Activated naive CD4-positive, alpha-beta T cell treated with anti-CD3 and anti-CD28 coated beads, Interleukin-2, amount 50 U/mL, for 16 hours (primary cell): Measurements from ENCODE around the gene L3MBTL4.

ENCODE experiments used
- DNase-seq: peaks from one replicate; pipeline ENCODE4 v3.0.0-alpha.2; 2020

L3MBTL4 gene

GRCh38 chr18:5977022-5977421 is 437.7 kb downstream of the L3MBTL4 start:
- DNase-seq = no peak

GRCh38 chr18:5975111-5976002 is 439.4 kb downstream of the L3MBTL4 start:
- no peak for DNase-seq

GRCh38 chr18:5974696-5975095 is 440.0 kb downstream of the L3MBTL4 start:
- no peak for DNase-seq

DNA sequence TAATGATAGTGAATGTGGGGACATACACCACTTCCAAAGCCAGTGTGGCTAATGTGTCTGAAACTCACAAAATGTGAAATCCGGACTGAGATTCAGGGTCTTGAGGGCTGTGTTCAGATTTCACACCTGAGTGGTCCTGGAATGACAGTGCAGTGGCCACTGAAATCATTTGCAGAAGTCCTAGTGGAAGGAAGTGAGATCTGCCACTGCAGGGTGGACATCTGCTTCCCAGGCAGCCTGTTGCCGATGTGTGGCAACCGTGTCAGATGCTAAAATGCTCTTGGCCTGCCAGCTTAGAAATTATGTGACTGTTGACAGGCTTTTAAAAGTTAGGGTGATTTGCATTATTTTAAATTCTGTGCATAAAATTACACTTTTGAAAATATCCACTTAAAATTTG is 441.6 kb downstream of the L3MBTL4 start:
- no peak for DNase-seq

- DNase-seq = no peak
Observed at GRCh38 chr18:5972298-5972697, 442.4 kb downstream of the L3MBTL4 start.

GRCh38 chr18:5969989-5970403 is 444.7 kb downstream of the L3MBTL4 start:
- no peak for DNase-seq

DNA sequence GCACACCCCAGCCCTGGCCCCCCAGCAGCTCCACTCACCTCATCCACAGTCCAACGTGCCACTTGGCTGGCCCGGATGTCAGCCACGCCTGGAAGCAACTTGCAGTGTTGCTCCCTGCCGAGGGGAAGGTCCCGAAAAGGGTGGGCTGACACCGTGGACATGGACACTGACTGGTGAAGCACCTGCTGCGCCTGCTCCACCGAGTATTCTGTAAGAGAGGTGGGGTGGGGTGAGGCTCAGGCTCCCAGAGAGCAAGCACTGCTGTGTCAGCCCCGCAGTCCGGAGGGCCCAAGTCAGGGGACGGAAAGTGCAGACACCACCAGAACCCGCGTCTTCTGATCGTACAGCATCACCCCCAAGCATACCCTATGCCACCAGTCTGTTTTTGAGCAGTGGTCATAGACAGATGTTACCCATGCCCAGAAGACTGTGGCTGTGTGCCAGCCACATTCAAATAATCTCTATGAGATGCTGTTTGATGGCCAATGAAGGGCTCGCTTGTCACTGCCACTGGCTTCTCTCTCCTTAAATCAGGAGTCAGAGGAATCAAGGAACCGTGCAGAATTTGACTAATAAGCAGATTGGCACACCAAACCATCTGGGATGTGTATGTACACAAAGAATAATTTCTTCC is 445.2 kb downstream of the L3MBTL4 start:
- DNase-seq = no peak

DNA sequence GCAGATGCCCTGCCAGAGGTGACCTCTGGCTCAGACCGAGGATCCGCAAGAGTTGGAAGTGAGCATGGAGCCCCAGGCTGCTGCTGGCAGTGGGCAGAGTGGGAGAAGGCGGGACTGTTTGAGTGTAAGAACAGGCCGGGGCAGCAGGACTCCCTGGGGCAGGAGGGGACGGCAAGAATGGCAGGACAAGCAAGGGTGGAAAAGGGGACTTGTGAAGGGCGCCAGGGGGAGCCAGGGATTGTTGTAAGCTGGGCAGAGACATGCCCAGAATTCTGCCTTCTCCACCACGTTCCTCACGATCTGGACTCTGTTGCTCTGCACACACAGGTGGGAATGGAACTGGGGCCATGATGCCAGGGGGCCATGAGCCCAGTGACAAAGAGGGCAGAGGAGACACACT is 447.0 kb downstream of the L3MBTL4 start:
- DNase-seq = no peak

DNA sequence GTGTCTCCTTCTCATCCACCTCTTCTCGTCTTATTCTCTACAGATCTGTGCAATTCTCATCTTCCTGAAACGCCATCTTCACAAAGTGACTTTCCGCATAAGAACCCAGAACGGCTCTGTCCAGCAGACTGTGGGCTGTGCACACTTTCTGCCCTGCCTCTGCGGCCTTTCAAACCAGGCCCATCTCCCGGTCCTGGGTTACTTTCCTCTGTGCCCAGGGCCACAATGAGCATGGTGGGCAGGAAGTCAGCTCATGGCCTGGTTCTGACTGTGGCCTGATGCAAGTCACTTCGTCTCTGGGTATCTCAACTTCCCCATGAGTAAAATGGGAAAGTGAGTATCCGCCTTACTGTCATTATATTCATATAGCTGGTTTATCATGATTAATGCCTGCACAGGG is 447.7 kb downstream of the L3MBTL4 start:
- no peak for DNase-seq

- no peak for DNase-seq
Observed at GRCh38 chr18:5966514-5966913, 448.2 kb downstream of the L3MBTL4 start.

- DNase-seq = no peak
Observed at GRCh38 chr18:5964996-5965395, 449.7 kb downstream of the L3MBTL4 start.

DNA sequence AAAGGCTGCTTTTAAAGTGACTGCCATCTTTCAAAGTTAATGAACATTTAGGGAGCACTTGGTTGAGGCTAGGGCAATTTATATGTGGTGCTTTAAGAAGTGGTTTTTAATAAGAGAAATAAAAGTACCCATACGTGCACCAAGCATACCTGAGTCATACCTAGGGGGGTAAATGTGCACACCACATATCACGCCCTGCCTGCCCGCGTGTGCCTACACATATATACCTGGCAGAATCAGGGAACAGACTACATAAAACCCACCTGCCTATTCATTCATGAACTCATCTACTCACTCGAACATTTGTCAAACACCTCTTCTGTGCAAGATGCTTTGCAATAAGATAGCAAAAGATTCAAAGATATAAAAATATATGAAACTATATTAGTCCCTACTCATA is 450.1 kb downstream of the L3MBTL4 start:
- DNase-seq = no peak

DNA sequence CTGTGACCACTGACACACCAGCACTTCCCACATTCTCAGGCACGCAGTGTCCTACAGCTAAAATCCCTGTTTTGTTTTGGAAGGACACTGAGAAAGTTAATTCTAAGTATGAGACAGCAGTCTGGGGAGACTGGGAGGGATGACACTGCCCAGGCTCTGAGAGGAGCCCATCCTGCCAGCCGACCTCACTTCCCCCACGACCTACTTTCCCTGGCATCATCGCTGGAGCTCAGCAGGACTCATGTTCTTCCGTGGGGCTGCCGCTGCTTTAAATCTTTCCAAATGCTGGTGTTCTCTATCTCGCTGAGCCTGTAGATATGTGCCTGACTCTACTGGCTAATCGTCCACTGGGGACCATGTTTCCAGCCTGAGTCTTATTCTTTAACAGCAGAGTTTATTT is 450.6 kb downstream of the L3MBTL4 start:
- no peak for DNase-seq

- DNase-seq = no peak
Observed at GRCh38 chr18:5963267-5963666, 451.4 kb downstream of the L3MBTL4 start.

- DNase-seq = no peak
Observed at GRCh38 chr18:5962362-5962761, 452.3 kb downstream of the L3MBTL4 start.

- DNase-seq = no peak
Observed at GRCh38 chr18:5961828-5962150, 452.9 kb downstream of the L3MBTL4 start.

- DNase-seq = no peak
Observed at GRCh38 chr18:5961097-5961827, 453.4 kb downstream of the L3MBTL4 start.

- no peak for DNase-seq
Observed at GRCh38 chr18:5958822-5959221, 455.9 kb downstream of the L3MBTL4 start.

DNA sequence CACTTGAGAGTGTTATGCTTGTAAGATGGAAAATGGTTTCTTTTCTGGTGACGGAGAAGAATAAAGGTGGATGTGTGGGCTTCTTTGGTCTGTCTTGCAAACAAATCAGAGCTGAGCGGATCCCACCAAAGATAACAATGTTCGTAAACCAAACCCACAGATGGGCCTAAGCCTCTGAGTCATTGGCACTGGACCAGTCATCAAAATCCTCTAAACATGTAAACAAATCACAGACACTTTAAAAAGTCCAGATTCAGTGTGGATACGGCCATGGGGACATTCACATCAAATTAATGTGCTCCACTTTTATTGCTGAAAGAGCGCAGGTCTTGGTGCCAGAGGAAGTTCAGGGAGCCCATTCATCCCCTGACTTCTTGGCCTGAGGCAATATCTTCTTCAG is 458.9 kb downstream of the L3MBTL4 start:
- no peak for DNase-seq

DNA sequence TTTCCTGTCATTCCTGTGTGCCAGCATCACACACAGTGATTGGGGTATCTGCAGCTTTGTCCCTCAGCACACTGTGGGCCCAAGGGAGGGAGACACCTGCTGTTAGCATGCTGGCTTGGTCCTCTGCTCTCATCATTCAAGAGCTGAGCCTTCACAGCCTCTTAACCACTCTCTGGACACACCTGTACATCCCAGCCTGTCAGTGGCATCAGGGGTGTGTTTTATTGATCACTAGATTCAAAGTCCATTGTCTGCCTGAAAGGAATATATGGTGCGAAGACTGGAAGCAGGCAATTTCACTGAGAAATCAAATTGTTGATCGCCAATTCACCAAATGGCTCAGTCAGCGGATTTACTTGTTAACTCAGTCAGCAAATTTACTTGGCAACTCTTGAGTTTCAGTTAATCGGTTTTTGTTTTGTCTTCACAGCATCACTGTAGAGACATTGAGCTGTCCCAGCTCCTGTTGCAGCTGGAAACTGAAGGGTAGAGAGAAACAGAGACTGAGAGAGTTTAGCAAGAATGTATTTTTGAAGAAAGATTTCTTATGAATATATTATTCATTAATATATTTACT is 463.1 kb downstream of the L3MBTL4 start:
- DNase-seq = no peak

DNA sequence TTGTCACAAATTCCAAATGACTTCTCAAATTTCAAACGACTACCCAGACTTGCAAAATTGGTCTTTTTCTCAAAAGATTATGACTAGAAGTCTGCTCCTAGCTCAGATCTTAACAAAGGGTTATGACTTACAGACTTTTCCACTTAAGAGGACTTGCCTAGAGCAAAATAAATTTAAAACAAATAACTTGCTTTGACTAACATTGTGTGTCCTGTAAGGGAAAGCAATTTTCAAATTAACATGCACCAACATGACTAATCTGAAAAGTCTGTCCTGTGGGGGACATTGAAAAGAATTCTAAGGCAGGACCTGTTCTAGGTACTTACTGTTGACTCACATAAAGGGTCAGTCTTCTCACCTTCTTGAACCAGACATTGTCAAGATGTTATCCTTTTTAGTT is 465.9 kb downstream of the L3MBTL4 start:
- no peak for DNase-seq

GRCh38 chr18:5948237-5948636 is 466.5 kb downstream of the L3MBTL4 start:
- DNase-seq = no peak

- DNase-seq = no peak
Observed at GRCh38 chr18:5944448-5944847, 470.3 kb downstream of the L3MBTL4 start.

DNA sequence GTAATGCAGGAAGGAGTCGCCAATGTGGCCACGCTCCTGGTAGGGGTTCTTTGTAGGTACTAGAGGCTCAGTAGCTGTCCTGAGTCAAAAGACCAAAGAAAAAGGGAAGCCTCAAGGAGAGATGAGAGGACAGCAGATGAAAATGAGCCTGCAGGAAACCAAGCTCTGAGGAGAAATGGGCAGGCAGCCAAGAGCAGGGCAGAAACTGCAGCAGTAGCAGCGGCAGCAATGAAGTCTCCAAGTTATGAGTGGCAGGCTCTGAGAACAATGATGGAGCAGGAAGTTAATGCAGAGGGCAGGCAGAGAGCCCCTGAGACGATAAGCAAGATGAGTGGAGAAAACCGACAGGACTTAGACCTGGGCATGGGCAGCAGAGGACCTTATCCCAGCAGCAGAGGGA is 471.2 kb downstream of the L3MBTL4 start:
- DNase-seq = no peak
